Kidney (tissue), 14 donors: ENCODE results near the gene ARHGAP8. TPM values are rescaled to one million over a fixed set of nuclear protein-coding genes. Genes with fewer than 3 reads are reported as not detected.
A peak's percentile ranks its signal among the peaks of the same experiment; 100 is the strongest.

ENCODE experiments used
- DNase-seq, 5 donors: peaks; one replicate each; pipeline ENCODE4 v3.0.0-alpha.2; 2013 to 2020
- FAIRE-seq: peaks from 2 replicates; lab custom pipeline; 2012; peaks lifted over from hg19 to GRCh38; lab: Jason Lieb, UNC
- H3K27ac ChIP-seq, 2 donors: one replicate each; pipeline ENCODE4 v1.7.0; 2013; ENCODE audit warnings: low read depth in 2 of 2, low read length in 2 of 2, inconsistent platforms in 1 of 2
- H3K27me3 ChIP-seq: one replicate; pipeline ENCODE4 v1.7.1; 2013; ENCODE audit warnings: low read length, inconsistent platforms; ENCODE audit not compliant: control insufficient read depth, insufficient read depth
- H3K36me3 ChIP-seq, 3 donors: one replicate each; pipeline versions ENCODE4 v1.7.0 to v1.7.1; 2013; ENCODE audit warnings: low read length in 3 of 3, control low read depth in 1 of 3, inconsistent platforms in 1 of 3; ENCODE audit not compliant: insufficient read depth in 3 of 3, control insufficient read depth in 2 of 3
- H3K4me1 ChIP-seq, 3 donors: one replicate each; pipeline versions ENCODE4 v1.7.0 to v1.7.1; 2013; ENCODE audit warnings: low read length in 3 of 3, inconsistent platforms in 1 of 3, low read depth in 1 of 3; ENCODE audit not compliant: control insufficient read depth in 2 of 3, insufficient read depth in 2 of 3
- H3K4me3 ChIP-seq, 3 donors: one replicate each; pipeline versions ENCODE4 v1.7.0 to v1.8.1; 2013; ENCODE audit warnings: low read length in 3 of 3, control low read depth in 1 of 3, inconsistent platforms in 1 of 3
- H3K9ac ChIP-seq, 3 donors: one replicate each; pipeline versions ENCODE4 v1.7.0 to v1.7.1; 2013; ENCODE audit warnings: low read length in 3 of 3, control low read depth in 1 of 3, inconsistent platforms in 1 of 3
- H3K9me3 ChIP-seq, 3 donors: one replicate each; pipeline versions ENCODE4 v1.7.0 to v1.7.1; 2013; ENCODE audit warnings: low read length in 3 of 3, control low read depth in 1 of 3, inconsistent platforms in 1 of 3; ENCODE audit not compliant: control insufficient read depth in 2 of 3, insufficient read depth in 1 of 3
- intact Hi-C: fragments of 100-400 bp; cut with DNase I; formaldehyde crosslinking; loops from one replicate; pipeline ENCODE4 v1.11.1; 2022
- polyA plus RNA-seq: library from polyadenylated mRNA; stranded (reverse); fragments of 350-450 nt; fragmentation: Illumina TruSeq; extraction: RNeasy Lipid Tissue Mini Kit (QIAGEN cat#74804); gene quantifications from one replicate; pipeline ENCODE4 v1.2.3, GENCODE V29; 2014; ENCODE audit warnings: low read depth, low replicate concordance; ENCODE audit not compliant: insufficient read depth
- total RNA-seq: library from RNA; stranded (reverse); fragmentation: NEBNext Ultra II Directional; extraction: Animal tissue kit (Norgen Biotek cat#: 25700); gene quantifications from one replicate; pipeline ENCODE4 v1.2.1, GENCODE V29; 2021
- TF ChIP-seq, protein P1 (sequence below): IDR thresholded peaks from 3 replicates; pipeline ENCODE4 v1.5.1; 2012; ENCODE audit warnings: mild to moderate bottlenecking, moderate library complexity, borderline replicate concordance; ENCODE audit not compliant: insufficient read depth; ENCODE audit errors: extremely low read depth
- donor health status: control.
- donor health status: control.
- donor health status: control.
- donor health status: control.
- donor health status: control.
- donor health status: DM: yes; HTN: yes; CAD: no.
- donor health status: Normal renal cell carcinoma (clear cell type).

ARHGAP8 gene
- total and polyA plus RNA-seq, 2 donors from 2014 or later, result 30.2 to 35.7 TPM

DNA sequence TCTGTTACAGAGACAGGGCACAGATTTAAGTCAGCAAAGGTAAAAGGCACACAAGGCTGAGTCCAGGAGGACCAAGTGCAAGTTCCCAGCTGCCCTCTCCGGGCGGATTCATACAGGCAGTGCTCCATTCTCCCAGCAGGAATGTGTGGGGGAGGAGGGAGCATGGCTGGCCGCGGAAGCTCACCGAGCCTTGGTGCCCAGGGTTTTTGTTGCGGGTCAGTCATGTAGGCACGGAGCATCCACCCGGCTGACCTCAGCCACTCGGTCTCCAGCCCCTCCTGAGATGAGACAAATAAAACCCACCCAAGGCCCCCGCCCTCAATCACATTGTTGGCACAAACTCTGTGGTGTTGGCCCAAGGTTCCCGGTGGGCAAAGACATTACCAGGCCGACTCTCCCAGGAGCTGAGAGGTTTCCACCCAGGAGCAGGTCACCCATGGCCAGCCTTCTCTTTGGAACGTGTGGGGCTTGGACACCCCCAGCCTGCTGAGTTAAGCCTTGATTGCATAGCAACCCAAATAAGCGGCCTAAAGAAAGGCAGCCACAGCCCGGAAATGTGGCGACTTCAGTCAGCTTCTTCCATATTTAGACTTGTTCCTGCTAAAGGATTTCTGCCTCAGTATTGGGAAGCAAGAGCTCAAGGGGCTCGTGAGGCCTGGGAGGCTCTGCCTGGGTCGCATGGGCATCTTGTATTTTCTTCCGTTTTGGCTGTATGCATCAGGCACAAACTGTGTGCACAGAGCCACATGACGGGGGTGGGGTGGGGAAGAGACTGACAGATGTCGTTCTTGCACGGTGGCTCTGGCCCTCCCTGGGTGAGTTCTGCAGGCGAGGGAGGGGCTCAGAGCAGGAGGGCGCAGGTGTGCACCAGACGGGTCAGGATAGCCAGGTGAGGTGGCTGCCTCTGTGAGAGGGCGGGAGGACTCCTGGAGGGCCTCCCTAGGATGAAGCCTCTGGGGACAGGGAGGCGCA, 63.0 kb downstream of the ARHGAP8 start:
- FAIRE-seq, result no peak
- intact Hi-C loops, result no loop called here
- no peaks in the 10 kb centered on the region for H3K27me3 ChIP-seq
- no peak overlapping the region for H3K27ac ChIP-seq
- peaks cover 0 to 1% (median 0%) of the 10 kb centered on the region in 3 donors for H3K9me3 ChIP-seq
- no peak overlapping the region for H3K9ac ChIP-seq
- H3K4me3 ChIP-seq, result no peak overlapping the region
- TF ChIP-seq, protein P1, sequence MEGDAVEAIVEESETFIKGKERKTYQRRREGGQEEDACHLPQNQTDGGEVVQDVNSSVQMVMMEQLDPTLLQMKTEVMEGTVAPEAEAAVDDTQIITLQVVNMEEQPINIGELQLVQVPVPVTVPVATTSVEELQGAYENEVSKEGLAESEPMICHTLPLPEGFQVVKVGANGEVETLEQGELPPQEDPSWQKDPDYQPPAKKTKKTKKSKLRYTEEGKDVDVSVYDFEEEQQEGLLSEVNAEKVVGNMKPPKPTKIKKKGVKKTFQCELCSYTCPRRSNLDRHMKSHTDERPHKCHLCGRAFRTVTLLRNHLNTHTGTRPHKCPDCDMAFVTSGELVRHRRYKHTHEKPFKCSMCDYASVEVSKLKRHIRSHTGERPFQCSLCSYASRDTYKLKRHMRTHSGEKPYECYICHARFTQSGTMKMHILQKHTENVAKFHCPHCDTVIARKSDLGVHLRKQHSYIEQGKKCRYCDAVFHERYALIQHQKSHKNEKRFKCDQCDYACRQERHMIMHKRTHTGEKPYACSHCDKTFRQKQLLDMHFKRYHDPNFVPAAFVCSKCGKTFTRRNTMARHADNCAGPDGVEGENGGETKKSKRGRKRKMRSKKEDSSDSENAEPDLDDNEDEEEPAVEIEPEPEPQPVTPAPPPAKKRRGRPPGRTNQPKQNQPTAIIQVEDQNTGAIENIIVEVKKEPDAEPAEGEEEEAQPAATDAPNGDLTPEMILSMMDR, result no peak
- peaks cover 0 to 4% (median 0%) of the 10 kb centered on the region in 3 donors for H3K36me3 ChIP-seq
- no peaks in the 10 kb centered on the region for H3K4me1 ChIP-seq
- peak; percentile 42 to 74 (median 59) for DNase-seq

DNA sequence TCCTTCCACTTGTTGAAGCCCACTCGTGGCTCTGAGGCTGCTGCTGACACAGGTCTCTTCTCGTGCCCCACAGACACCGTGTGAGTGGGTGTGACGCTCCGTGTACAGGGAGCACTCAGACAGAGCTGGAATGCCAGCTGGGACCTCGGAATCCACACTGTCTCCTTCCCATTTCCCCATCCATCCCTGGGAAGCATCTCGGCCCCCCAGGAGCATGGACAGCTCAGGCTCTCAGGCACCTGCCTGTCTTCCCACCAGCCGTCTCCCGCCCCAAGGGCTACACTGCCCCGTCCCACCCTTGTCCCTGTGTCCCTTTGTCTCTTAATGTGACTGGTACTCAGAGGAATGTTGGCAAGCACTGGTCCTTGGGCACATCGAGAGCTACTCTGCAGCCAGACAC, 63.8 kb downstream of the ARHGAP8 start:
- Histone ChIP-seq H3K4me3 (no peak overlapping the region), H3K9me3 (peaks cover 0 to 1% (median 0%) of the 10 kb centered on the region in 3 donors), H3K9ac (no peak overlapping the region), H3K27me3 (no peaks in the 10 kb centered on the region), H3K36me3 (no peaks in the 10 kb centered on the region), H3K27ac (no peak overlapping the region), H3K4me1 (no peaks in the 10 kb centered on the region)
- DNase-seq (peak in 1 of 5 donors; percentile 42), FAIRE-seq (no peak)
- intact Hi-C loops, result no loop called here
- TF ChIP-seq, protein P1, result no peak

DNA sequence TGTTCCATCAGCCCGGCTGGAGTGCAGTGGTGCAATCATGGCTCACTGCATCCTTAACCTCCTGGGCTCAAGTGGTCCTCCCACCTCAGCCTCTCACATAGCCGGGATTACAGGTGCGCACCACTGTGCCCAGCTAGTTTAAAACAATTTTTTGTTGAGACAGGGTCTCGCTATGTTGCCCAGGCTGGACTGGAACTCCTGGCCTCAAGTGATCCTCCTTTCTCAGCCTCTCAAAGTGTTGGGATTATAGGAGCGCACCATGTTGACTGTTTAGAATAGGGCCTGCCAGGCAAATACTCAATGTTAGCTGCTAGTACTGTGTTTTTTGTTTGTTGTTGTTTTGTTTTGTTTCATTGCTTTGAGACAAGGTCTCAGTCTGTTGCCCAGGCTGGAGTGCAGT, 66.4 kb downstream of the ARHGAP8 start:
- Histone ChIP-seq H3K27ac (no peak overlapping the region), H3K36me3 (peaks cover 0 to 15% (median 0%) of the 10 kb centered on the region in 3 donors), H3K9ac (no peak overlapping the region), H3K4me1 (no peaks in the 10 kb centered on the region), H3K27me3 (no peaks in the 10 kb centered on the region), H3K9me3 (no peaks in the 10 kb centered on the region), H3K4me3 (no peak overlapping the region)
- FAIRE-seq (no peak), DNase-seq (peak in 2 of 5 donors; percentile 3 to 15)
- TF ChIP-seq, protein P1, result no peak
- intact Hi-C loops, result no loop called here
